DND-41 (cell line): ENCODE measurements around the gene JSRP1.

Experiments used
- EZH2 ChIP-seq: IDR thresholded peaks from 3 replicates; pipeline ENCODE4 v1.6.1; 2012; ENCODE audit warnings: borderline replicate concordance, low read depth, mild to moderate bottlenecking, moderate library complexity, low read length, inconsistent platforms; ENCODE audit not compliant: severe bottlenecking
- TF ChIP-seq, protein P1 (sequence below): IDR thresholded peaks from 2 replicates; pipeline ENCODE4 v1.5.1; 2012; ENCODE audit warnings: borderline replicate concordance, low read length, moderate library complexity, mild to moderate bottlenecking; ENCODE audit not compliant: poor library complexity, severe bottlenecking; ENCODE audit errors: extremely low read depth

- TF ChIP-seq, protein P1, sequence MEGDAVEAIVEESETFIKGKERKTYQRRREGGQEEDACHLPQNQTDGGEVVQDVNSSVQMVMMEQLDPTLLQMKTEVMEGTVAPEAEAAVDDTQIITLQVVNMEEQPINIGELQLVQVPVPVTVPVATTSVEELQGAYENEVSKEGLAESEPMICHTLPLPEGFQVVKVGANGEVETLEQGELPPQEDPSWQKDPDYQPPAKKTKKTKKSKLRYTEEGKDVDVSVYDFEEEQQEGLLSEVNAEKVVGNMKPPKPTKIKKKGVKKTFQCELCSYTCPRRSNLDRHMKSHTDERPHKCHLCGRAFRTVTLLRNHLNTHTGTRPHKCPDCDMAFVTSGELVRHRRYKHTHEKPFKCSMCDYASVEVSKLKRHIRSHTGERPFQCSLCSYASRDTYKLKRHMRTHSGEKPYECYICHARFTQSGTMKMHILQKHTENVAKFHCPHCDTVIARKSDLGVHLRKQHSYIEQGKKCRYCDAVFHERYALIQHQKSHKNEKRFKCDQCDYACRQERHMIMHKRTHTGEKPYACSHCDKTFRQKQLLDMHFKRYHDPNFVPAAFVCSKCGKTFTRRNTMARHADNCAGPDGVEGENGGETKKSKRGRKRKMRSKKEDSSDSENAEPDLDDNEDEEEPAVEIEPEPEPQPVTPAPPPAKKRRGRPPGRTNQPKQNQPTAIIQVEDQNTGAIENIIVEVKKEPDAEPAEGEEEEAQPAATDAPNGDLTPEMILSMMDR = no peak
- no peak for TF ChIP-seq EZH2
Measured at GRCh38 chr19:2276429-2276986, 20.3 kb upstream of the JSRP1 start.
